AG04449 (cell line): ENCODE data around the gene KRT222.

Experiments used
- CTCF ChIA-PET: fragments of 350-600 bp; formaldehyde crosslinking; extraction: SDS; loops from one replicate; lab custom pipeline; 2021; ENCODE audit warnings: antibody characterized with exemption; lab: Yijun Ruan, JAX
- POLR2A ChIA-PET: fragments of 400-600, 350-600 bp; formaldehyde crosslinking; extraction: SDS; loops from one replicate; lab custom pipeline; 2020; ENCODE audit warnings: antibody characterized with exemption, inconsistent platforms; lab: Yijun Ruan, JAX
- DNase-seq: peaks from one replicate; pipeline ENCODE4 v3.0.0-alpha.2; 2010; ENCODE audit warnings: low read depth, low spot score
- H3K4me3 ChIP-seq: 2 replicates; pipeline ENCODE4 v1.5.1; 2011; ENCODE audit warnings: low read depth, mild to moderate bottlenecking, control low read depth, low read length
- CTCF ChIP-seq: IDR thresholded peaks from one replicate; pipeline ENCODE4 v1.5.1; 2011; ENCODE audit warnings: mild to moderate bottlenecking, moderate library complexity, low read length, control low read depth, inconsistent platforms; ENCODE audit not compliant: insufficient read depth; ENCODE audit errors: missing control alignments

KRT222 gene

DNA sequence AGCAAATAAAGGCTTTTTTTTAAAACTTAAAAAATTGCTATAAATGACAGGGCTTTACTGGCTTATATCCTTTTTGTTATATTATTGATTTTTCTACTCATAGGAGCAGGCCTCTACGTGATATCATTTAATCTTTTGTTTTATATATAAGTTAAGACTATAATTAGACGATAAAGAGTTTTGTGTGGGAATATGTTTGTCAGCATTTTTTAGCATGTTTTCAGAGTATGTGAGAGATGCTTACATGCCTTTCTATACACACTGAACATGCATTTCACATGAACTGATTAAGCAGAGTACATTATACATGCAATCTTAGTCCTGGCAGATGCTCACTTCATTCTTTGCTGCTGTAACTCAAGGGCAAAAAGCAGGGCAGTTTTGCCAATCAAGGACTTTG, 7.7 kb upstream of the KRT222 start:
- TF ChIP-seq CTCF, result no peak
- no peak overlapping the region for H3K4me3 ChIP-seq
- no peak for DNase-seq
- CTCF ChIA-PET, result interaction anchor here (0.7 to 1.1 kb wide), 2 partner anchors 33 to 48 kb away, joined by 3 read pairs; no protein-coding TSS in a partner anchor
- POLR2A ChIA-PET, result no interaction called here

- POLR2A ChIA-PET, result no interaction called here
- no peak for DNase-seq
- CTCF ChIA-PET, result no interaction called here
These were observed 6.3 kb upstream of the KRT222 start for GRCh38 chr17:40671282-40671681.

DNA sequence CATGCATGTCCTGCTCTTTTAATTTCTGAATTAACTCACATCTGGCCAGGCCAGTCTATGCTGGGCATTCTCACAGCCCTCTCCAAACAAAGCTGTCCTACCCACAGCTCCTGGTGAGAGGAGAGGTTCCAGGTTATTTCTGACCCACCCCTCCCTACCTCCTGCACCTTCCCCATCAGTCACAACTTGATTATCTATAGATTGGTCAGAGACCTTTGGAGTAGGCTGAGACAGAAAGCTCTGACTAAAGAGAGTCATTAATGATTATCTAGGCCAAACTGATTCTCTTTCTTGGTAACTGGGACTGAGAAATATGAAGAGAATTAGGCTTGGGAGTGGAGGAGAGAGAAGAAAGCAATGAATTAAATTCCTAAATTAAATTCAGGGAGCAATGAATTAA, 1.4 kb upstream of the KRT222 start:
- ChIA-PET CTCF (no interaction called here), POLR2A (no interaction called here)
- no peak overlapping the region for H3K4me3 ChIP-seq
- no peak for TF ChIP-seq CTCF
- DNase-seq, result no peak

More at GRCh38 chr17:40671282-40671681, 6.3 kb upstream of the KRT222 start:
- TF ChIP-seq CTCF, result no peak
- H3K4me3 ChIP-seq, result no peak overlapping the region

DNA sequence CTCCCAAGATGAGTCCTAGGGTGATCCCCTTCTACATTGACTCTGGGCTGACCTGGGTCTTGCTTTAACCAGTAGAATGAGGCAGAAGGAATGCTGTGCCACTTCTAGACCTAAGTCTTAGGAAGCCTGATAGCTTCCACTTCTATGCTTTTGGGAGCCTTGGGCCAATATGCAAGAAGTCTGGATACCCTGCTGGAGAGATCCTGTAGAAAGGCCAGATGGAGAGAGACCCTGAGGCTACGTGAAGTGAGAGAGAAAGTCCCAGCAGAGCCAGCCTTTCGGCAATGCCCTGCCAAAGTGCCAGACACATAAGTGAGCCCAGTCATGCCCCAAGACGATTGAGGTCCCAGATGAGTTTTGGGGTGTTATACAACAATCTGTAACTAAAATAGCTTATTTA, 1.7 kb downstream of the KRT222 start:
- DNase-seq, result no peak
- POLR2A ChIA-PET, result no interaction called here
- no peak overlapping the region for H3K4me3 ChIP-seq
- CTCF ChIA-PET, result no interaction called here
- no peak for TF ChIP-seq CTCF

- ChIA-PET CTCF (no interaction called here), POLR2A (no interaction called here)
- H3K4me3 ChIP-seq, result no peak overlapping the region
- no peak for TF ChIP-seq CTCF
- DNase-seq, result no peak
These were observed 5.1 kb downstream of the KRT222 start for GRCh38 chr17:40659911-40660310.

DNA sequence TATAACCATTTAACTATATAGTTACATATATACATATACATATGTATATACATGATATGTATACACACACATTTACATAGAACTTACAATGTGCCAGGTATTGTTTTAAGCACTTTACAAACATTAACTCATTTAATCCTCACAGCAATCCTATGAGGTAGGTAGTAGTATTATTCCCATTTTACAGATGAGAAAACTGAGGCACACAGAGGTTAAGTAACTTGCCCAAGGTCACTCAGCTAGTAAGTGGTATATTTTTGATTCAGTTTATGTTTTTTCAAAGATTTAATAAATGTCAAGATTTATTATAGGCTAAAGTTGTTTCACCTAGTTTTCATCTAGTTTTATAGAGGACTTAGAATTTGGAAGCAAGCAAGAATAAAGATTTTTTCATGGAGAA, 6.6 kb downstream of the KRT222 start:
- ChIA-PET POLR2A (no interaction called here), CTCF (no interaction called here)
- no peak overlapping the region for H3K4me3 ChIP-seq
- TF ChIP-seq CTCF, result no peak
- no peak for DNase-seq

GRCh38 chr17:40651939-40652338, 13.0 kb downstream of the KRT222 start:
- no peak overlapping the region for H3K4me3 ChIP-seq
- ChIA-PET POLR2A (no interaction called here), CTCF (interaction anchor here (1.0 kb wide), 1 partner anchor 10 kb away, joined by 3 read pairs; no protein-coding TSS in a partner anchor)
- DNase-seq, result no peak
- TF ChIP-seq CTCF, result no peak
